Right lobe of liver (tissue), 4 donors: ENCODE results near the gene RASGRP2.

Experiments
- POLR2A ChIP-seq: fragments of 450-650 bp; IDR thresholded peaks from one replicate; pipeline ENCODE4 v1.6.1; 2017; ENCODE audit warnings: antibody characterized with exemption, mild to moderate bottlenecking
- TF ChIP-seq, protein P1 (sequence below), 4 donors: fragments of 200-600 bp in 3 of 4; fragments of 450-650 bp in 1 of 4; IDR thresholded peaks; one replicate each; pipeline versions ENCODE4 v1.5.1 to v1.8.0; 2016 to 2022; ENCODE audit warnings: antibody characterized with exemption in 4 of 4, mild to moderate bottlenecking in 2 of 4
- donor health status: DM: no; HTN: no; CAD: no.
- donor health status: DM: no; HTN: no; CAD: no.
- donor health status: DM: no; HTN: yes; CAD: no.

GRCh38 chr11:64724863-64725532 lies 18.9 kb downstream of the RASGRP2 start:
- TF ChIP-seq, protein P1, sequence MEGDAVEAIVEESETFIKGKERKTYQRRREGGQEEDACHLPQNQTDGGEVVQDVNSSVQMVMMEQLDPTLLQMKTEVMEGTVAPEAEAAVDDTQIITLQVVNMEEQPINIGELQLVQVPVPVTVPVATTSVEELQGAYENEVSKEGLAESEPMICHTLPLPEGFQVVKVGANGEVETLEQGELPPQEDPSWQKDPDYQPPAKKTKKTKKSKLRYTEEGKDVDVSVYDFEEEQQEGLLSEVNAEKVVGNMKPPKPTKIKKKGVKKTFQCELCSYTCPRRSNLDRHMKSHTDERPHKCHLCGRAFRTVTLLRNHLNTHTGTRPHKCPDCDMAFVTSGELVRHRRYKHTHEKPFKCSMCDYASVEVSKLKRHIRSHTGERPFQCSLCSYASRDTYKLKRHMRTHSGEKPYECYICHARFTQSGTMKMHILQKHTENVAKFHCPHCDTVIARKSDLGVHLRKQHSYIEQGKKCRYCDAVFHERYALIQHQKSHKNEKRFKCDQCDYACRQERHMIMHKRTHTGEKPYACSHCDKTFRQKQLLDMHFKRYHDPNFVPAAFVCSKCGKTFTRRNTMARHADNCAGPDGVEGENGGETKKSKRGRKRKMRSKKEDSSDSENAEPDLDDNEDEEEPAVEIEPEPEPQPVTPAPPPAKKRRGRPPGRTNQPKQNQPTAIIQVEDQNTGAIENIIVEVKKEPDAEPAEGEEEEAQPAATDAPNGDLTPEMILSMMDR (IDR thresholded peaks at IDR 0.05): no peak
- TF ChIP-seq POLR2A: no peak
